Thoracic aorta endothelial cell (primary cell): ENCODE data around the gene ATP5F1C. TPM values are rescaled to one million over a fixed set of nuclear protein-coding genes. Genes with fewer than 3 reads are reported as not detected.

ENCODE experiments used
- total RNA-seq: library from RNA; depleted of rRNA; stranded (reverse); fragments of >200 nt; gene quantifications from 2 replicates; pipeline ENCODE4 v1.2.3, GENCODE V29; 2012

Gene ATP5F1C
- 375 and 384 TPM in 2 replicates for total RNA-seq

GRCh38 chr10:7787857-7788638, at the start of gene ATP5F1C, which contains the start of gene KIN:
TSS of gene ATP5F1C (plus strand) at chr10:7788177. CDS start at chr10:7788208, 31 bp downstream.
TSS of gene KIN (minus strand) at chr10:7787993. CDS start at chr10:7787933, 60 bp downstream.

GRCh38 chr10:7818295-7819120, 30.5 kb downstream of the ATP5F1C start, which contains the start of gene TAF3:
TSS of gene TAF3 (plus strand) at chr10:7818505. CDS start at chr10:7818710, 205 bp downstream.

Other genes starting within 250 kb of the ATP5F1C start
- gene ITIH5, start 121.2 kb upstream of the ATP5F1C start, total RNA-seq = not detected in 2 replicates
- not detected in 2 replicates for gene ITIH2, start 84.9 kb upstream of the ATP5F1C start, total RNA-seq
- 10.2 and 12.0 TPM in 2 replicates for gene KIN, start 184 bp upstream of the ATP5F1C start, total RNA-seq
- gene TAF3, start 30.3 kb downstream of the ATP5F1C start, total RNA-seq = 6.5 and 7.4 TPM in 2 replicates